Stimulated activated CD8-positive, alpha-beta memory T cell treated with anti-CD3 and anti-CD28 coated beads, Interleukin-4, amount 100 ng/mL, for 24 hours (primary cell): ENCODE results near the gene FAM227B.
"Not testable (repeated sequence)": the region's sequence is repeated elsewhere in the genome, so short reads cannot be mapped to it uniquely, and the experiment has no call there.

Source experiments
- DNase-seq: peaks from one replicate; pipeline ENCODE4 v3.0.0-alpha.2; 2020; ENCODE audit warnings: low read depth

The FAM227B gene

DNA sequence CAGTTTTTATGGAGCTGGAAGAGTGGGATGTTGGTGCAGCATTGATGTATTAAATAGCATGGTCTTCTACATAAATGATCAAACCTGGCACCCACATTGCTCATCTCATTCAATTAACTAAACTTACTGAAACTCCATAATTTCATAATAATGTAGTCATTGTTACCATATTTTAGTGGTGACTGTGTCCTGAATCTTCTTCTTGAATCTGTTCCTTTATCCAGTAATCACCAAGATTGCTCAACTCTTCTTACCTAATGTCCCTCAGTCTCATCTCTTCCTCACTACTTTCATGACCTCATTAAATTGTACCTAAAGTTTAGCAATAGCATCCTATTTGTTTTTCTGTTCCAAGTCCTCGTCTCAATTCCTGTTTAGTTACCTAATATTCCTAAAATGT is 127.8 kb downstream of the FAM227B start:
- DNase-seq: no peak

- DNase-seq: no peak
Observed at GRCh38 chr15:49492151-49492550, 128.5 kb downstream of the FAM227B start.

DNA sequence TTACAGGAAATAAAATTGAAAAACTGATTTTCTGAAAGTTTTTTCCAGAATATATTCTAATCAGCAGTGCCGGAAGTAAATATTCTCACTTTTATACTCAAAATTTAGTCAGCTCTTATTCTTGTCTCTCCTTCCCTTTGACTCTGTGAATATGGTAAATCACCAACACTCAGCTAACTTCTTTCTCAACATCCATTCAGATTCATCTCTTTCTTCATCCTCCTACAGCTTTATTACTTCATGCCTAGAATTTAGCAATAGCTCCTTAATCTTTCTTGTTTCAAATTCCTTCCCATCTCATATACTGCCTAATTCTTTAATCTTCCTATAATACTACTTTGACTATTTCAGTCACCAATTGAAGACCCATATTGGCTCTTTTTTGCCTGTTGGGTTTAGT is 129.7 kb downstream of the FAM227B start:
- no peak for DNase-seq

- DNase-seq: not testable (repeated sequence)
Observed at GRCh38 chr15:49485401-49485800, 135.2 kb downstream of the FAM227B start.

- not testable (repeated sequence) for DNase-seq
Observed at GRCh38 chr15:49478982-49479381, 141.6 kb downstream of the FAM227B start.

DNA sequence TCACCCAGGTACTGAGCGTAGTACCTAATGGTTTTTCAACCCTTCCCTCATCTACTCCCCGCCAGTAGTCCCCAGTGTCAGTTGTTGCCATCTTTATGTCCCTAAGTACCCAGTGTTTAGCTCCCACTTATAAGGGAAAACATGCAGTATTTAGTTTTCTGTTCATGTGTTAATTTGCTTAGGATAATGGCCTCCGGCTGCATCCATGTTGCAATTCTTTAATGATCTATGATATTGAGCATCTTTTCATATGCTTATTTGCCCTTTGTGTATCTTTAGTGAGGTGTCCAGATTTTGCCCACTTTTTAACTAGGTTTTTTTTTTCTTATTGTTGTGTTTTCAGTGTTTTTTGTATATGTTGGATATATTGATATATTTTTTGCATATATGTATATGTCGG is 142.6 kb downstream of the FAM227B start:
- DNase-seq: not testable (repeated sequence)

- DNase-seq: no peak
Observed at GRCh38 chr15:49473031-49473430, 147.6 kb downstream of the FAM227B start.

DNA sequence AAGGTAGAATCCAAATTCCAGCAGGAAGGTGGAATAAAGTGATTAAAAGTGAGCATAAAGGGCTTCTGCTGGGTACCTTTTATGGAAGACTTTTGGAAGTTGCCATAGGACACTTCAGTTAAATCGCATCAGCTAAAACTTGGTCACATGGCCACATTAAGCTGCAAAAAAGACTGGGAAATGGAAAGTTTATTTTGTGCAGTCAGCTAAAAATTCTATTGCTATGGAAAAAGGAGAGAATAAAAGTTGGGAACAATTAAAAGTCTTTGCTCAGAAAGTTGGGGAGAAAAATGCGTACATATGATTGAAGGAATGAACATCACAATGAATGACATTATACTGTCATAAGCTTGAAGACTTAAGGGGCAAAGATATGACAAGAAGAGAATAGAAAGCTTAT is 148.3 kb downstream of the FAM227B start:
- no peak for DNase-seq

DNA sequence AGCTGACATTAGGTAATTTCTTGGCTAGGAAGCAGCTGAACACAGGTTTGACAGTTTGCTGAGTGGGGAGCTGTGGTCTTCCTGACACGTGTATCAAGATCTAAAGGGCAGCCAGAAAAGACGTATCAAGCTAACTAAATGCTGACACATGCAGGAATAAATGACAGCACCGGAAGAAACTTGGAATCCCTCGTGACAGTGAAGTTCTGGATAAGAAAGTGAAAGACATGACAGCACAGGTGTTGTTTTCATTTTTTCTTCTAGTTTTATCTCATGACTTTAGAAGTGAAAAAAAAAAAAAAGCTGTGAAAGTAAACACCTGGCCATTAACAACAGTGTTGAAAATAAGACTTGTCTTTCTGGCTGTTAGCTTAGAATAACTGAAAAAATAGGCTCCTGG is 148.9 kb downstream of the FAM227B start:
- DNase-seq: no peak

DNA sequence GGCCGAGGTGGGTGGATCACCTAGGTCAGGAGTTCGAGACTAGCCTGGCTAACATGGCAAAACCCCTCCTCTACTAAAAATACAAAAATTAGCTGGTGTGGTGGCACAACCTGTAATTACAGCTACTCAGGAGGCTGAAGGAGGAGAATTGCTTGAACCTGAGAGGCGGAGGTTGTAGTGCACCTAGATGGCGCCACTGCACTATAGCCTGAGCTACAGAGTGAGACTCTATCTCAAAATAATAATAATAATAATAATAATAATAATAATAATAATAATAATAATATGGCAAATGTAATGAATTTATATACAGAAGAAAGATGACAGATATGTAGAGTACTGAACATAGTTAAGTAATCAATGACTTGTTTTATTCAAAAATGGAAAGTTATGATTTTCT is 149.4 kb downstream of the FAM227B start:
- DNase-seq: not testable (repeated sequence)

- DNase-seq: no peak
Observed at GRCh38 chr15:49468481-49468839, 152.2 kb downstream of the FAM227B start.

DNA sequence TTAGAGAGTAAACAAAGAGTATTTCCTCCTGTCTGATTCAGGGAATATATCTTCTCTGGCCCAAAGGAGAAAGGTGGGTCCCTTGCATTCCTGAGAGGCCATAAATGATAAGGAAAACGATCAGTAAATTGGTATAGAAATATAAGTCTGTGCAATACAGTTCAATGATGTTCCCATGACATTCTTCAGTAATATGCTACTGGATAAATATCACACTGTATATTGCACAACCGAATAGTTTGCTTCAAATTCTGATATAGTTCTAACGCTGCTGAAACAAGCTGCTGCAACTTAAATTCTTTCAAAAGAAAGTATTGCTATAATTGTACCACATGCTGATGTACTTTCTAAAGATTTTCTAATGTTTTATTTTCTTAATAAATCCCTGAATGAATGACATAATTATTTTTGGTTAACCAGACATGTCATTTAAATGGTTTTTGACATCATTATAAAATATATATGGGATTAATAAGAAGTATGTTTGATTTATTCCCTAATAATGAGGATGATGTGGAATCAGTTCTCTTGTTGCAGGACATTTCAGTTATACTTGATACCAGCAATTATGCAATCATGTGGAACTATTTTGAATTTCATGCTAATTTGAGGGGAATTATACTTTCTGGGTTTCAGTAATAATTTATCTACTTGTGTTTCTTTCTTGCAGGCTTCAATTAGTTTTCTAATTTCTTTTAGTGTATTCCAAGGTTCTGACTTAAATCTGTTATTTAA is 152.7 kb downstream of the FAM227B start:
- no peak for DNase-seq

GRCh38 chr15:49466119-49466518 is 154.5 kb downstream of the FAM227B start:
- no peak for DNase-seq

- no peak for DNase-seq
Observed at GRCh38 chr15:49464522-49464921, 156.1 kb downstream of the FAM227B start.

DNA sequence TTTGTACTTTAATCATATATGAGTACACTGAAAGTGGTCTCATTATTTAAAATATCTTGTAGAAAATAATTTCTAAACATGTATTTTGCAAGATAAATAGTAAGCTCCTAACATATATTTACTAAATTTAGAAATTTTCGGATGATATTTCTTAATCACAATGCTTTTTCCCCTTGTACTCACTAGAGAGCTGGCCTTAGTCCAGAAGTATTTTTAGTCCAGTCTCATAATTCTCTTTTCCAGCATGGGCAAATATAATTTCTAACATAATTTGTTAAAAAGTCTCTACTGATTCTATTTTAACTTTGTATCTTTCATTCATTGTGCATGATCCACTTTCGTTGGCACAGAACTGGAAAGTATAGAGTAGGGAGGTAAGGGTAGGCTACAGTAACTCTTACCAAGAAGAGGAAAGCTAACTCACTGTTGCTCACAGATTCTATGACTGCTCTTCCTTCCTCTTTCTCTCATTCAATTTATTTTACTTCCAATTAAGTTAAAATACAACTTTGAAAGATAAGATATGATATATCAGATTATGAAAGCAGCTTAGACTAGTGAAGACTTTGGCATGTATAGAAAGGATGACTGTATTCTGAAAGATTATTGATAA is 158.3 kb downstream of the FAM227B start:
- no peak for DNase-seq

- no peak for DNase-seq
Observed at GRCh38 chr15:49460411-49460941, 160.1 kb downstream of the FAM227B start.

DNA sequence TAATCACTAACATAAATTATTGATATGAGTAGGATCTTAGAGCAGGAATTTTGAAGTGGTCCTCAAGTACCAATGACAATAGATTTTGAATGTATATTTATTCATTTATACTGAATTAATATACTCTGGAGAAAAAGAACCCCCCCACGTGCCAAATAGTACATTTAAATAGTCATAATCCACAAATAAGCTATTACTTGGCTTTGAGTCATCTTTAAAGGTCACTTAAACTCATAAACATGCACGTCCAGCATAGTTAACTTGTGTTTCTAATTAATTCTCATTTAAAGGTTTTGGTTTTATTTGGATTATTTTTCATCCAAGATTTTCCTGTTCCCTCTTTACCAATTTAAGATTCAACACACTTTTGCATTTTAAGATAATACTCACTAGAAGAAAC is 162.5 kb downstream of the FAM227B start:
- DNase-seq: no peak

DNA sequence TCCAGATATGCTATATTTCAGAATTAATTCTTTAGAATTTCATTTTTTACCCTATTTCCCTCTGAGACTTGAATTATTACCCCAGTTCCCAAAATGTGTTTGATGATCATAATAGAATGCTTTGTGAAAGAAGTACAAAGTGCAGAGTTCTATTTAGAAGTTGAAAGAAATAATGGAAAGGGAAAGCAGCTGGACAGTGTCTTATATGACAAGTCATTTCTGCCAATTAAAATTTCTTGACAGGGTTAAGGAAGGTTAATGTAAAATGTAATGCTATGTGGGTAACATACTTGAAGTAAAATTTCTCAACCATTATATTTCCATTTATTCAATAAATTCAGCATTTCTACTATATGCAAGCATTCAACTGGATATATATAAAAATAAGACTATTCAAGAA is 164.5 kb downstream of the FAM227B start:
- no peak for DNase-seq

GRCh38 chr15:49452595-49452994 is 168.0 kb downstream of the FAM227B start:
- DNase-seq: no peak

- DNase-seq: no peak
Observed at GRCh38 chr15:49441816-49442215, 178.8 kb downstream of the FAM227B start.

DNA sequence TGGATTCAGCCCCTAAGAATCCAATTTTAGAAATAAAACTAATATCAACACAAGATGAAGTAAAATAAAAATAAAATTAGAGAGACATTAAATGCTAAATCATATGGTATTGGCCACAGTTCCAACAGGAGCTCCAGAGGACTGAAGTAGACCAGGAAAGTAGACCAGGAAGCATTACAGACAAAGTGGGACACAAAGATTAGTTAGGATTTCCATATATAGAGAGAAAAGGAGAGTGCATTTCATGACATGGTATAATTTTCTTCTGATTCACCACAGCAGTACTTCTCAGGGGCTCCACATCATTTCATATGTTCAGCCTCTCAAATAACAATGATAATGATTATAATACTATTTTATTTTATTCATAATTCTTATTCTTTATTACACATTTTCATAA is 179.3 kb downstream of the FAM227B start:
- no peak for DNase-seq

- no peak for DNase-seq
Observed at GRCh38 chr15:49439678-49440395, 180.8 kb downstream of the FAM227B start.
